GM19468 (cell line): Measurements from ENCODE around the gene SMIM24.

Experiments
- ATAC-seq: cut with Tn5 transposase; IDR thresholded peaks from one replicate; pipeline ENCODE4 v1.9.1; 2021; ENCODE audit warnings: mild to moderate bottlenecking, moderate library complexity, moderate number of reproducible peaks; ENCODE audit not compliant: unreplicated experiment; ENCODE audit errors: extremely low read depth

The SMIM24 gene

GRCh38 chr19:3499738-3500428 lies 19.6 kb upstream of the SMIM24 start:
- no peak for ATAC-seq

- ATAC-seq: no peak
Observed at GRCh38 chr19:3497757-3498520, 17.6 kb upstream of the SMIM24 start.

GRCh38 chr19:3496392-3497273 lies 16.3 kb upstream of the SMIM24 start:
- no peak for ATAC-seq

- ATAC-seq: no peak
Observed at GRCh38 chr19:3494559-3494958, 14.2 kb upstream of the SMIM24 start.

- no peak for ATAC-seq
Observed at GRCh38 chr19:3494051-3494450, 13.7 kb upstream of the SMIM24 start.

- no peak for ATAC-seq
Observed at GRCh38 chr19:3493651-3494050, 13.3 kb upstream of the SMIM24 start.

GRCh38 chr19:3492919-3493318 lies 12.6 kb upstream of the SMIM24 start:
- no peak for ATAC-seq

GRCh38 chr19:3492131-3492839 lies 12.0 kb upstream of the SMIM24 start:
- no peak for ATAC-seq

- no peak for ATAC-seq
Observed at GRCh38 chr19:3491396-3492119, 11.2 kb upstream of the SMIM24 start.

- no peak for ATAC-seq
Observed at GRCh38 chr19:3483226-3483628, 2.9 kb upstream of the SMIM24 start, which contains the start of gene SMIM44. SMIM44 (minus strand) TSS chr19:3483441; CDS start chr19:3483403, 38 bp downstream.

- ATAC-seq: no peak
Observed at GRCh38 chr19:3482507-3483225, 2.3 kb upstream of the SMIM24 start.

GRCh38 chr19:3481241-3482090 lies 1.1 kb upstream of the SMIM24 start:
- no peak for ATAC-seq

GRCh38 chr19:3479834-3480215 lies 500 bp downstream of the SMIM24 start:
- ATAC-seq: no peak

- no peak for ATAC-seq
Observed at GRCh38 chr19:3479177-3479833, 1.0 kb downstream of the SMIM24 start.

GRCh38 chr19:3478409-3479176 lies 1.7 kb downstream of the SMIM24 start:
- no peak for ATAC-seq

GRCh38 chr19:3477951-3478350 lies 2.4 kb downstream of the SMIM24 start:
- no peak for ATAC-seq

- ATAC-seq: no peak
Observed at GRCh38 chr19:3477506-3477905, 2.8 kb downstream of the SMIM24 start.
